H1 (cell line): Measurements from ENCODE around the gene AP5Z1. TPM values are rescaled to one million over a fixed set of nuclear protein-coding genes. Genes with fewer than 3 reads are reported as not detected.

ENCODE experiments used
- CTCF ChIA-PET: fragments of 300-600 bp; sonication (Branson Sonifier 250); formaldehyde crosslinking; loops from one replicate; lab custom pipeline; 2021; ENCODE audit not compliant: partially characterized antibody; lab: Charles Lee
- POLR2A ChIA-PET: fragments of 300-600 bp; sonication (Branson Sonifier 250); formaldehyde crosslinking; loops from one replicate; lab custom pipeline; 2021; ENCODE audit warnings: inconsistent platforms; ENCODE audit not compliant: partially characterized antibody; lab: Charles Lee
- DNase-seq, 2 experiments: peaks; one replicate each; pipeline versions ENCODE4 v3.0.0 to v3.0.0-alpha.2; 2010 to 2022; ENCODE audit warnings: low spot score in 2 of 2, low read depth in 1 of 2, mixed read lengths in 1 of 2
- FAIRE-seq: peaks from 2 replicates; lab custom pipeline; 2011; peaks lifted over from hg19 to GRCh38; lab: Jason Lieb, UNC
- H2AFZ ChIP-seq: 2 replicates; pipeline ENCODE4 v1.8.1; 2012; ENCODE audit warnings: low read length, inconsistent platforms
- H2AK5ac ChIP-seq: 2 replicates; pipeline ENCODE4 v1.6.1; 2013; ENCODE audit warnings: low read depth, low read length
- H2BK120ac ChIP-seq: replicated peaks from 2 replicates; pipeline ENCODE3; 2013; ENCODE audit warnings: low read depth, low read length, inconsistent platforms
- H2BK12ac ChIP-seq: 2 replicates; pipeline ENCODE4 v1.6.1; 2013; ENCODE audit warnings: low read depth, low read length
- H2BK15ac ChIP-seq: 2 replicates; pipeline ENCODE4 v1.6.1; 2013; ENCODE audit warnings: low read length
- H2BK20ac ChIP-seq: 2 replicates; pipeline ENCODE4 v1.6.1; 2013; ENCODE audit warnings: low read length
- H2BK5ac ChIP-seq: 2 replicates; pipeline ENCODE4 v1.6.1; 2013; ENCODE audit warnings: low read depth, low read length
- H3K14ac ChIP-seq: 2 replicates; pipeline ENCODE4 v1.6.1; 2013; ENCODE audit warnings: inconsistent platforms; ENCODE audit not compliant: insufficient read length
- H3K18ac ChIP-seq: 2 replicates; pipeline ENCODE4 v1.6.1; 2013; ENCODE audit warnings: low read length; ENCODE audit errors: extremely low read depth
- H3K23ac ChIP-seq: 2 replicates; pipeline ENCODE4 v1.6.1; 2013; ENCODE audit warnings: inconsistent platforms; ENCODE audit not compliant: insufficient read length
- H3K23me2 ChIP-seq: 2 replicates; pipeline ENCODE4 v1.6.1; 2013; ENCODE audit warnings: low read depth, low read length
- H3K27ac ChIP-seq: 2 replicates; pipeline ENCODE4 v1.6.1; 2011; ENCODE audit warnings: low read depth, low read length, inconsistent platforms
- H3K27me3 ChIP-seq, 4 experiments: replicated peaks in 1 of 4; 1 replicate in 1 of 4; 2 replicates in 3 of 4; pipeline versions ENCODE4 v1.6.1 to v1.8.1; 2011 to 2013; ENCODE audit warnings: low read length in 3 of 4, mild to moderate bottlenecking in 3 of 4, inconsistent platforms in 2 of 4, mixed read lengths in 2 of 4, moderate library complexity in 1 of 4; ENCODE audit not compliant: control insufficient read depth in 3 of 4, insufficient read depth in 3 of 4; ENCODE audit errors: extremely low read depth in 1 of 4
- H3K36me3 ChIP-seq, 4 experiments: 2 replicates each; pipeline versions ENCODE4 v1.6.1 to v1.8.1; 2011 to 2013; ENCODE audit warnings: mild to moderate bottlenecking in 4 of 4, low read length in 3 of 4, moderate library complexity in 2 of 4, control low read depth in 1 of 4, inconsistent platforms in 1 of 4; ENCODE audit not compliant: insufficient read depth in 4 of 4, control insufficient read depth in 2 of 4
- H3K4ac ChIP-seq: replicated peaks from 2 replicates; pipeline ENCODE3; 2013; ENCODE audit warnings: low read length, low read depth, mixed read lengths, inconsistent platforms; ENCODE audit not compliant: insufficient read length
- H3K4me1 ChIP-seq, 4 experiments: replicated peaks in 1 of 4; 1 replicate in 1 of 4; 2 replicates in 3 of 4; pipeline versions ENCODE4 v1.6.1 to v1.8.1; 2011 to 2013; ENCODE audit warnings: low read length in 3 of 4, inconsistent platforms in 2 of 4, mixed read lengths in 1 of 4; ENCODE audit not compliant: insufficient read depth in 4 of 4, control insufficient read depth in 3 of 4
- H3K4me2 ChIP-seq, 2 experiments: 2 replicates each; pipeline versions ENCODE4 v1.6.1 to v1.8.1; 2011 to 2013; ENCODE audit warnings: low read depth in 2 of 2, low read length in 2 of 2, control low read depth in 1 of 2, inconsistent platforms in 1 of 2, mild to moderate bottlenecking in 1 of 2; ENCODE audit not compliant: insufficient read depth in 1 of 2
- H3K4me3 ChIP-seq, 4 experiments: fragments of 200-600, 300-600 bp in 1 of 4; sonication (generic), shearing (Covaris generic), sonication (Bioruptor Twin) in 1 of 4; 2 replicates each; pipeline versions ENCODE4 v1.5.1 to v1.8.1; 2011 to 2016; ENCODE audit warnings: low read length in 4 of 4, low read depth in 3 of 4, control low read depth in 2 of 4, inconsistent platforms in 2 of 4, mild to moderate bottlenecking in 2 of 4, mixed read lengths in 1 of 4, moderate library complexity in 1 of 4; ENCODE audit not compliant: insufficient read depth in 2 of 4; ENCODE audit errors: extremely low read depth in 1 of 4
- H3K56ac ChIP-seq: replicated peaks from 2 replicates; pipeline ENCODE3; 2013; ENCODE audit warnings: low read depth, mild to moderate bottlenecking, mixed read lengths, low read length, inconsistent platforms; ENCODE audit not compliant: insufficient read length
- H3K79me1 ChIP-seq: 2 replicates; pipeline ENCODE4 v1.6.1; 2013; ENCODE audit warnings: low read depth, low read length, control low read depth
- H3K79me2 ChIP-seq, 2 experiments: 2 replicates each; pipeline versions ENCODE4 v1.6.1 to v1.8.1; 2012 to 2013; ENCODE audit warnings: low read length in 2 of 2, mild to moderate bottlenecking in 2 of 2, inconsistent platforms in 1 of 2; ENCODE audit not compliant: insufficient read depth in 2 of 2, control insufficient read depth in 1 of 2
- H3K9ac ChIP-seq, 4 experiments: replicated peaks in 1 of 4; 1 replicate in 1 of 4; 2 replicates in 3 of 4; pipeline versions ENCODE4 v1.6.1 to v1.8.1; 2011 to 2013; ENCODE audit warnings: low read depth in 3 of 4, low read length in 3 of 4, control low read depth in 2 of 4, mild to moderate bottlenecking in 2 of 4, moderate library complexity in 2 of 4, inconsistent platforms in 1 of 4; ENCODE audit errors: extremely low read depth in 1 of 4
- H3K9me3 ChIP-seq, 2 experiments: 2 replicates each; pipeline versions ENCODE4 v1.6.1 to v1.8.1; 2012 to 2013; ENCODE audit warnings: mild to moderate bottlenecking in 2 of 2, moderate library complexity in 2 of 2, control low read depth in 1 of 2, inconsistent platforms in 1 of 2, low read depth in 1 of 2, low read length in 1 of 2, mixed read lengths in 1 of 2; ENCODE audit not compliant: insufficient read depth in 2 of 2
- H4K20me1 ChIP-seq, 2 experiments: replicated peaks in 1 of 2; 2 replicates each; pipeline versions ENCODE3 to v1.8.1; 2011 to 2013; ENCODE audit warnings: inconsistent platforms in 2 of 2, low read length in 2 of 2, mild to moderate bottlenecking in 1 of 2; ENCODE audit not compliant: insufficient read depth in 2 of 2, control insufficient read depth in 1 of 2
- H4K5ac ChIP-seq: 2 replicates; pipeline ENCODE4 v1.6.1; 2013; ENCODE audit warnings: low read length, low read depth, mixed read lengths, inconsistent platforms; ENCODE audit not compliant: insufficient read length
- H4K8ac ChIP-seq: 2 replicates; pipeline ENCODE4 v1.8.0; 2013; ENCODE audit warnings: mild to moderate bottlenecking, moderate library complexity, low read length, inconsistent platforms; ENCODE audit not compliant: insufficient read depth; ENCODE audit errors: extremely low read depth
- H4K91ac ChIP-seq: replicated peaks from 2 replicates; pipeline ENCODE3; 2013; ENCODE audit warnings: low read length, mixed read lengths, inconsistent platforms; ENCODE audit not compliant: insufficient read length
- BACH1 ChIP-seq: IDR thresholded peaks from 2 replicates; pipeline ENCODE4 v1.6.1; 2012; ENCODE audit warnings: low read length, improper control_type of control experiment
- JUN ChIP-seq: IDR thresholded peaks from 2 replicates; pipeline ENCODE4 v1.6.1; 2011; ENCODE audit warnings: low read depth, mild to moderate bottlenecking, improper control_type of control experiment, low read length
- KDM1A ChIP-seq: fragments of 200-600, 300-600 bp; sonication (generic); IDR thresholded peaks from 2 replicates; pipeline ENCODE4 v1.7.1; 2016; ENCODE audit warnings: mild to moderate bottlenecking, low read length, borderline replicate concordance
- MAFK ChIP-seq: IDR thresholded peaks from 2 replicates; pipeline ENCODE4 v1.6.1; 2012; ENCODE audit warnings: low read depth, mild to moderate bottlenecking, improper control_type of control experiment, low read length
- NRF1 ChIP-seq: IDR thresholded peaks from 2 replicates; pipeline ENCODE4 v1.6.1; 2011; ENCODE audit warnings: mild to moderate bottlenecking, low read depth, low read length, improper control_type of control experiment
- RBBP5 ChIP-seq: IDR thresholded peaks from 2 replicates; pipeline ENCODE4 v1.7.1; 2012; ENCODE audit warnings: low read depth, mild to moderate bottlenecking, inconsistent platforms, low read length, moderate library complexity, borderline replicate concordance
- RNF2 ChIP-seq: fragments of 200-900, 300-1000 bp; sonication (generic); IDR thresholded peaks from 2 replicates; pipeline ENCODE4 v1.7.1; 2016; ENCODE audit warnings: borderline replicate concordance, low read depth, mild to moderate bottlenecking, antibody characterized with exemption, low read length; ENCODE audit not compliant: poor library complexity, severe bottlenecking; ENCODE audit errors: missing control alignments
- SP4 ChIP-seq: IDR thresholded peaks from 2 replicates; pipeline ENCODE4 v1.6.1; 2012; ENCODE audit warnings: low read length, inconsistent platforms
- WGBS, 2 experiments: shearing (Covaris generic) in 1 of 2; methylation state at CpG; one replicate each; pipeline versions ENCODE4 v1.1.6 to v1.1.7; 2013 to 2015; ENCODE audit warnings: low lambda C conversion rate in 2 of 2, mixed read lengths in 2 of 2, inconsistent platforms in 1 of 2, low coverage in 1 of 2, missing lambda C conversion rate in 1 of 2; ENCODE audit not compliant: insufficient replicate concordance in 2 of 2, insufficient coverage in 1 of 2, insufficient read length in 1 of 2; ENCODE audit errors: extremely low coverage in 1 of 2, missing lambda C conversion rate in 1 of 2; 5-methylcytosine and 5-hydroxymethylcytosine counted together
- polyA plus RNA-seq, 7 experiments: library from polyadenylated mRNA; depleted of rRNA in 3 of 7; stranded (reverse) in 5 of 7; unstranded in 2 of 7; fragments of >200 nt in 5 of 7; fragments of 200-250 nt in 2 of 7; gene quantifications; 1 replicate in 5 of 7; 2 replicates in 1 of 7; 4 replicates in 1 of 7; pipeline versions ENCODE4 v1.2.1 to v1.2.3, GENCODE V29; 2011 to 2013; ENCODE audit warnings: missing spikeins in 2 of 7, mixed read lengths in 2 of 7
- total RNA-seq: library from RNA; stranded (reverse); fragmentation: NEBNext Ultra II Directional; extraction: Animal tissue kit (Norgen Biotek cat#: 25700); gene quantifications from 2 replicates; pipeline ENCODE4 v1.2.1, GENCODE V29; 2021
- TF ChIP-seq, protein P1 (sequence below): IDR thresholded peaks from 2 replicates; pipeline ENCODE4 v1.6.1; 2012; ENCODE audit warnings: low read length, inconsistent platforms
- TF ChIP-seq, protein P2 (sequence below): IDR thresholded peaks from 2 replicates; pipeline ENCODE4 v1.6.1; 2011; ENCODE audit warnings: low read depth, mild to moderate bottlenecking, low read length; ENCODE audit not compliant: insufficient read depth

Gene AP5Z1
- total and polyA plus RNA-seq, 2 of the 8 experiments (the other 6 are each of a cell fraction or from before 2014, with no cell fraction given): 24.0 to 24.7 TPM

DNA sequence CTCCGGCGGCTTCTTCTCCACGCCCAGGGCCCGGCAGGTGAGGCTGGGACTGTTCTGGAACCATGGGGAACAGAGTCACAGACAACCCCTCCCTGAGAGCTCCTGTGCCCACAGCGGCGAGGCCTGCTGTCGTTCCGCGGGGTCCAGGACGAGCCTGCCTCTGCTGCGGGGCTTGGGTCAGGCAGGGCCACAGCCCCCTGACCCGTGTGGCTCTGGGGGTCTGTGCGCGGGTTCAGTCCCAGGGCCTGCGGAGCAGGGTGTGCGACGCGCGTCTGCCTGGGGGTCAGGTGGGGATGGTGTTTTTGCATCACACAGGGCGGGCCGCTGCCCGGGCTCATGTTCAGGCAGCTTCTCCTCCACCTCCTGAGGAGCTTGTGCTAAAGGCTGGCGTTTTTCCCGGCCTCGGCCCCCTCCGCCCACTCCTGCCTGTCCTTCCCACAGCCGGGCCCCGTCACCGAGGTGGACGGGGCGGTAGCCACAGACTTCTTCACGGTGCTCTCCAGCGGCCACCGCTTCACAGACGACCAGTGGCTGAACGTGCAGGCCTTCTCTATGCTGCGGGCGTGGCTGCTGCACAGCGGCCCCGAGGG lies 8.4 kb downstream of the AP5Z1 start:
- H3K36me3 ChIP-seq: peaks cover 0 to 53% (median 13%) of the 10 kb centered on the region in 4 experiments; a peak in 6 of 8 replicates
- no peaks in the 10 kb centered on the region for H3K27me3 ChIP-seq
- H3K4me1 ChIP-seq: no peaks in the 10 kb centered on the region
- CTCF ChIA-PET: interaction anchor here (0.6 to 1.5 kb wide), 5 partner anchors 9 to 302 kb away, joined by 3 to 4 read pairs (median 3); no protein-coding TSS in a partner anchor
- H3K27ac ChIP-seq: no peak overlapping the region
- 97% methylated on average over 36 of the region's 40 CpGs; no CpG with 5 or more reads in 1 of the 2 experiments for WGBS, 2 experiments
- H2AFZ ChIP-seq: no peak overlapping the region
- POLR2A ChIA-PET: interaction anchor here (1.8 to 2.5 kb wide), 2 partner anchors 8 to 9 kb away, joined by 8 to 11 read pairs; partner anchors contain the start of gene AP5Z1
- no peak overlapping the region for H3K23ac ChIP-seq
- no peak overlapping the region for H3K4ac ChIP-seq
- H3K23me2 ChIP-seq: no peaks in the 10 kb centered on the region
- H2BK5ac ChIP-seq: no peak overlapping the region
- H3K9me3 ChIP-seq: no peaks in the 10 kb centered on the region
- no peak overlapping the region for H3K9ac ChIP-seq
- FAIRE-seq (no peak), DNase-seq (no peak)
- no peak overlapping the region for H2BK15ac ChIP-seq
- H2BK120ac ChIP-seq: no peak overlapping the region
- no peak overlapping the region for H2BK20ac ChIP-seq
- no peak overlapping the region for H3K56ac ChIP-seq
- H4K8ac ChIP-seq: no peak overlapping the region
- H3K4me3 ChIP-seq: no peak overlapping the region
- H4K20me1 ChIP-seq: peaks cover 0 to 9% of the 10 kb centered on the region in 2 experiments
- no peak overlapping the region for H4K5ac ChIP-seq
- H3K79me1 ChIP-seq: no peaks in the 10 kb centered on the region; the same call in 1 of the 2 replicates
- H2AK5ac ChIP-seq: no peak overlapping the region
- no peak overlapping the region for H4K91ac ChIP-seq
- no peaks in the 10 kb centered on the region for H3K79me2 ChIP-seq
- H3K4me2 ChIP-seq: no peak overlapping the region
- H3K14ac ChIP-seq: no peak overlapping the region
- H2BK12ac ChIP-seq: no peak overlapping the region
- H3K18ac ChIP-seq: no peak overlapping the region
- TF ChIP-seq KDM1A: no peak
- TF ChIP-seq, protein P1, sequence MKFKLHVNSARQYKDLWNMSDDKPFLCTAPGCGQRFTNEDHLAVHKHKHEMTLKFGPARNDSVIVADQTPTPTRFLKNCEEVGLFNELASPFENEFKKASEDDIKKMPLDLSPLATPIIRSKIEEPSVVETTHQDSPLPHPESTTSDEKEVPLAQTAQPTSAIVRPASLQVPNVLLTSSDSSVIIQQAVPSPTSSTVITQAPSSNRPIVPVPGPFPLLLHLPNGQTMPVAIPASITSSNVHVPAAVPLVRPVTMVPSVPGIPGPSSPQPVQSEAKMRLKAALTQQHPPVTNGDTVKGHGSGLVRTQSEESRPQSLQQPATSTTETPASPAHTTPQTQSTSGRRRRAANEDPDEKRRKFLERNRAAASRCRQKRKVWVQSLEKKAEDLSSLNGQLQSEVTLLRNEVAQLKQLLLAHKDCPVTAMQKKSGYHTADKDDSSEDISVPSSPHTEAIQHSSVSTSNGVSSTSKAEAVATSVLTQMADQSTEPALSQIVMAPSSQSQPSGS: no peak
- no peak for TF ChIP-seq SP4
- TF ChIP-seq, protein P2, sequence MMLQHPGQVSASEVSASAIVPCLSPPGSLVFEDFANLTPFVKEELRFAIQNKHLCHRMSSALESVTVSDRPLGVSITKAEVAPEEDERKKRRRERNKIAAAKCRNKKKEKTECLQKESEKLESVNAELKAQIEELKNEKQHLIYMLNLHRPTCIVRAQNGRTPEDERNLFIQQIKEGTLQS: no peak
- TF ChIP-seq RNF2: no peak
- no peak for TF ChIP-seq NRF1
- TF ChIP-seq JUN: no peak
- no peak for TF ChIP-seq MAFK
- TF ChIP-seq RBBP5: no peak
- TF ChIP-seq BACH1: no peak
